Stimulated activated CD4-positive, alpha-beta T cell treated with anti-CD3 and anti-CD28 coated beads, Interleukin-1b, Interleukin-23, amount 100 ng/mL, for 1 hour (primary cell): ENCODE measurements around the gene CLCN4.

Experiments used
- DNase-seq, 2 donors: peaks; one replicate each; pipeline ENCODE4 v3.0.0-alpha.2; 2020; ENCODE audit warnings: low read depth in 2 of 2

CLCN4 gene

DNA sequence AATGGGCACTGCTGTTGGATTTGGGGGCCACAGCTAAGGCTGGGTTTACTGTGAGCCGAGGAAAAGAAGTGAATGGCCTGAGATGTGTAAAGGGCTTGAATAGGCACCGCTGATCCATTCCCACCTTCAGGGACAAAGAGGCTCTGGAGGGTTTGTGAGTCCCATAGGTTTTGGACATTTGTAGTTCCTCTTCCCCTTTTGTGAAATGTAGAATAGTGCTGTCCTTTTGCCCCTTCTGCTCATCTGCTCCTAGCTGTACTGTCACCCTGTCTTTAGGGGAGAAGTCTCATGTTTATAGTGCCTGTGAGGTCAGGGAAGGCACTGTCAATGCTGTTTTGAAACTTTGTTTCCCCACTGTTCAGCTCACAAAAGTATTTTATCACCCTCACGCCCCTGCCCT lies 26.4 kb upstream of the CLCN4 start:
- DNase-seq: no peak

DNA sequence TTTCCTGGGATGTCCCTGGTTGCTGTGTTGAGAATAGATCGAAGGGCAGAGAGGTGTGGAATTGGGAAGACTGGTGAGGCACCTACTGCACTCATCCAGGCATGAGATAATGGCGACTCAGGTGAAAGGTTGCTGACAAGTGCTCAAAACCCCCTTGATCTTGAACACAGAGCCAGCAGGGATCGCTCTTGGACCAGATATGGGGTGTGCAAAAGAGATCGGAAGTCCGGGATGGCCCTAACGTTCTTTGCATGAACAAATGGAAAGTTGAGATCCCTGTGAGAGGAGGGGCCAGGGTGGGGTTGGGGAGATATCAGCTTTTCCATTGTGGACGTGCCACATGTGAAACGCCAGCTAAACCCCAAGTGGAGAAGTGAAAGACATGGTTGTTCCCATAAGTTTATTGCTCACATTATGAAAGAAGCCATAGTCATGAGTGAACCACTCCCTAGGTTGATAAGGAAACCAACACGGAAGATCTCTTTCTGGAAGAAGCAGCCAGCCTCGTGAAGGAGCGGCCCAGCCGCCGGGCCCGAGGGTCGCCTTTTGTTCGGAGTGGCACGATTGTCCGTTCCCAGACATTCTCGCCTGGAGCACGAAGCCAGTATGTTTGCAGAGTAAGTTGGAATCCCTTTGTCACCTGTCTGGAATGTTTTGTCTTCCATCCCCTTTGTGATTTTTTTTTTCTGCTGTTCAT lies 22.6 kb upstream of the CLCN4 start:
- no peak for DNase-seq

DNA sequence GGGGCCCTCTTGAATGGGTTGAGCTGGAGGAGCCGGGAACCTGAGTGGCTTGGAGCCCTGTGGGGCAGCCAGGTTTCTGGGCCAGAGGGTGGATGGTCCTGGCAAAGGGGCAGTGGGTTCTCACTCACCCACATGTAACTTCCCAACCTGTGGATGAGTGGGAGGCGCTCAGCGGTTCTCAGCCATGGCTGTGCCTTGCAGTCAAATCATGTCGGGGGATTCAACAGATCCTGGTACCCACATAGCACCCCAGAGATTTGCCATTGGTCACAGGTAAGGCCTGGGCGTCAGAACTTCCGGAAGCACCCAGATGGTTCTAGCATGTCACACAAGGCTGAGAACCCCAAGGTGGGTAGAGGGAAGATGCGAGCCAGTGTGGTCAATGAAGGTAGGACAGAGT lies 21.9 kb upstream of the CLCN4 start:
- no peak for DNase-seq

DNA sequence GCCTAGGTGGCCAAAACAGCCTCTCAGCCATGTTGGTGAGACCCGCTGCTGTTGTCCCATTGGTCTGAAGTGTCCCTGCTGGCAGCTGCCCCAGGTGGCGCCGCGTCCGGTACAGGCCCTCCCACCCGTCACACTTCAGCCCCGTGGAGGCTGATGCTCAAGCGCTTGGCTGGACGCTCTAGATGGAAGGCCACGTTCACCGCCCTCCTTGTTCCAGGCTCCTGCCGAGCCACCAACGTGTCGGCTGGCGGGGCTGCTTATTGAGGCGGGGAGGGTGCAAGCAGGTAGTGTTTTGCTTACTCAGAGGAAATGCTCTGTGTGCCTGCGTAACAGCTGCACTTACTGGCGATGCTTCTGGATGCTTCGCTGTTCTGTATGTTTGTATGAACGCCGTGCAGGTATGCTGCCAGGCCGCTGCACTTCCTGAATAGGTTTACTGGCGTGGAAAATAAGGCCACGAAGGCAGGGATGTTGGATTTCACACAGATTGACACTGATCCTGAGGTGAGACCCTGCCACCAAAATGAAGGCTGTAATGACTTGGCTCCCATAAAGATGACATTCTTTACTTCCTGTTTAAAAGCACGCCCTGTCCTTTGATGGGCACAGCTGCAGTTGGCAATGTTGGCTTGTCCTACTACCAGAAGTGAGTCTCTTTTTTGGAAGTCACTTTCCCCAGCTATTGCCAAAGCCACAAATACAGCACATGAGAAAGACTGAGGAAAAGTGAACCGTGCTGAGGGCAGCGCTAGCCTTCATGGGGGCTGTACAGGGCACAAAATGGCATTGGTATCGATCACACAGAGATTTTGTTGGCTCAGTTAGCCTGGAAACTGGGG lies 21.0 kb upstream of the CLCN4 start:
- DNase-seq: no peak

DNA sequence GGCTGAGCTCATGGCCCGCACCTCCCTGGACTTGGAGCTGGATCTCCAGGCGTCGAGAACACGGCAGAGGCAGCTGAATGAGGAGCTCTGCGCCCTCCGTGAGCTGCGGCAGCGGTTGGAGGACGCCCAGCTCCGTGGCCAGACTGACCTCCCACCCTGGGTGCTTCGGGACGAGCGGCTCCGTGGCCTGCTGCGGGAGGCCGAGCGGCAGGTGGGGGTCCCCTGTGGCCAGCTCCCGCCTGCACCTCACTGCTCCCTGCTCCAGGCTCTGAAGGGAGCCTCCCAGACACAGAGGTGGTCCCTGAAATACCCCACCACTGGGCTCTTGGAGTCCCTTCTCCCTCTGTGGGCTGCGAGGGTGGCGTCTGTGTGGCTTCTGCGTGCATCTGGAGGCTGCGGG lies 18.0 kb upstream of the CLCN4 start:
- DNase-seq: no peak

DNA sequence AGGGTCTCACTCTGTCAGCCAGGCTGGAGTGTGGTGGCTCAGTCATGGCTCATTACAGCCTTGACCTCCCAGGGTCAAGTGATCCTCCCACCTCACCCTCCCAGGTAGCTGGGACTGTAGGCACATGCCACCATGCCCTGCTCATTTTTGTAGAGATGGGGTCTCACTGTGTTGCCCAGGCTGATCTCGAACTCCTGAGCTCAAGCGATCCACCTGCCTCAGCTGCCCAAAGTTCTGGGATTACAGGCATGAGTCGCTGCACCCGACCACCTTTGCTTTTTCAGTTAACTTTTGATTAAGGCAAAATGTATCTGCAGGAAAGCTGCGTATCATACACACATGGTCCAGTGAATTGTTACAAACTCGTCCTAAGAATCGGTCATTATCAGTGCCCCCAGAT lies 16.5 kb upstream of the CLCN4 start:
- DNase-seq: no peak

DNA sequence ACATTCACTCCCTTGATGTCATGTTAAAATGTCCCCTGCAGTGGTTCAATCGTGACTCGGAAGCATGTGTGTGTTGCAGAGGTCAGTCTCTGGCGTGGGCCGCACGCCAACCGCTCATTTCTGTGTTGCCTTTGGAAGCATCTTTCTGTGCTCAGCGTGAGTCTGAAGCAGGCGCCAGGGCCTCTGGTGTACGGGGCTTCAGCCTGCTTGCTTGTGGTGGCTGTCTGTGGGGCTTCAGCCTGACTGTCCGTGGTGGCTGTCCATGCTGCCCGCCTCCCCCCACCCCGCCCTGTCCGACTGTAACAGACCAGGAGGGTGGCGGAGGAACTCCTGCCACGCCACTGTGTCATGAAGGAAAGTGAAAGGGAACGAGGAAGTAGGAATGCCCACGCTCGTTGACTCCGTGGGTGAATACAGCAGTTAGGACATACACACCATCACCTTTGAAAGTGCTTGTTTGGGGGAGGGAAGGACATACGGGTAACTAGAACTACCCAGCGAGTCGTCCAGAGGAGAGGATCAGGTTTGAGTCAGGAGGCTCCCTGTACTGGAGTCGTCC lies 14.7 kb upstream of the CLCN4 start:
- DNase-seq: no peak

DNA sequence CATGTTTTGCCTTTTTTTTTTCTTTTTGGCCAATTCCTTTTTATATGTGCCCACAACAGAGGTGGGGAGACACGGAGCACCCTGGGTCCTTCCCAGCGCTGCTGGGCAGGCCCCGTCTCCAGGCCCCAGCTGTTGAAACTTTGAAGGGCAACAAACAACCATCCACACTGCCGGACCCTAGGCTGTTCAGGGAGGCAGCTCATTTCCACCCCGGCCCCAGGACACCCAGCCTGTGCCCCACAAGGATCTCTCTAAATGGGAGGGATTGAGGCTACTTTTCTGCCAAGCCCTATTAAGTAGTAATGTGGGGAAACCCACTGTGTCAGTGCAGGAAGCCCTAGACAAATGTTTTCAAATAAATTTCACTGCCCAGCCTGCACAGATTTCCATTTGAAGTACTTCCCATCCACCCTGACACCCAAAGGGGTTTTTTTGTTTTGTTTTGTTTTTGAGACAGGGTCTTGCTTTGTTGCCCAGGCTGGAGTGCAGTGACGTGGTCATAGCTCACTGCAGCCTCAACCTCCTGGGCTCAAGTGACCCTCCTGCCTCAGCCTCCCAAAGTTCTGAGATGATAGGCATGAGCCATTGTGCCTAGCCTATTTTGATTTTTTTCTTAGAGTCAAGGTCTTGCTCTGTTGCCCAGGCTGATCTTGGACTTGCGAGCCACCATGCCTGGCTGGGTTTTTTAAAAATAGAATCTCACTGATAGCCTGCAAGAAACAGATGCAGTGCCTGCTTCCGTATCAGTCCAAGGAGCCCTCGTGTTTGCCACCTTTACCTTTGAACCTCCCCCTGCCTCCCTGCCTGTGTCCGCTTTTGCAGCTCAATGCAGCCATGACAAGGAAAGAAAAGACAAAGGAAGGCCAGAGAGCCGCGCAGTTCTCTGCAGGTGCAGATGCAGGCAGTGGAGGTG lies 13.4 kb upstream of the CLCN4 start:
- DNase-seq: no peak

DNA sequence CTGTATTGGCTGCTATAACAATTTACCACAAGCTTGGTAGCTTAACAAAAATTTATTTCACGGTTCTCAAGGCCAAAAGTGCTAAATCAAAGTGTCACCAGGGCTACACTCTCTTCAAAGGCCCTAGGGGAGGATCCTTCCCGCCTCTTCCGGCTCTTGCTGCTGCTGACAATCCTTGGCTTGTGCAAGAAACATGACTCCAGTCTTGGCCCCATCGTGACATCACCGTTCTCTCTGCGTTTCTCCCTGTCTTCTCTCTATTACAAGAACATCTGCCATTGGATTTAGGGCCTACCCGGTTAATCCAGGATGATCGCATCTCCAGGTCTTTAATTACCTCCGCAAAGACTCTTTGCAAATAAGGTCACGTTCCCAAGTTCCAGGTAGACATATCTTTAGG lies 10.4 kb upstream of the CLCN4 start:
- DNase-seq: no peak

DNA sequence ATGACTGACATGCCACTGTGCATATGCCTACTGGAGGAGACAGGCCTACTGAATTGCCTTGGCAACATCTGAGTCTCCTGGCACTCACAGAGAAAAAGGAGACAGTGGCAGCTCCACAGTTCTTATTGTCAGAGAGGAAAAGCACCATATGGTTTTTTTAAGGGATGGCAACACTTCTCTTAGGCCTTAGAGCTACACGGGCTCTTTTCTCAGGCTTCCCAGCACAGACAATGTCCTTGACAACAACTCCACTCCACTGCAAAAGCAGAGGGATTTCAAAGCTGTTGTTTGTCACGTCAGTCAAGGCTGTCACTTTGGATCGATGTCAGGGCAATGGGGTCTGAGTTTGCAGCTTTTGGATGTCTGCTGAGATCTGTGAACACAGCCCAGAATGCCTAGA lies 4.7 kb upstream of the CLCN4 start:
- DNase-seq: no peak

DNA sequence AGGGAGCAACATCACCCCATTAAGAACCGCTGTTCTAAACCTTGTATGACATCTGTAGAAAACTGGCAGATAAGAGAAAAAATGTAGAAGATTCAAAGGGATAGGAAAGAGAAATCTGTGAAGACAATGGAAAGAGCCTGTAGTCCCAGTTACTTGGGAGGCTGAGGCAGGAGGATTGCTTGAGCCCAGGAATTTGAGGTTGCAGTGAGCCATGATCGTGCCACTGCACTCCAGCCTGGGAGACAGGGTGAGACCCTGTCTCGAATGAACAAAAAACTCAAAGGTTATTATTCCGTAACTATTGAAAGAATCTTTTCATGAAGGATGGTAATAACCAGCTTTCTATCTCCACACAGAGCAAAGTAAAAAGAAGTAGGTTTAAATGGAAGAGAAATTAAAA lies 1.6 kb upstream of the CLCN4 start:
- DNase-seq: no peak

DNA sequence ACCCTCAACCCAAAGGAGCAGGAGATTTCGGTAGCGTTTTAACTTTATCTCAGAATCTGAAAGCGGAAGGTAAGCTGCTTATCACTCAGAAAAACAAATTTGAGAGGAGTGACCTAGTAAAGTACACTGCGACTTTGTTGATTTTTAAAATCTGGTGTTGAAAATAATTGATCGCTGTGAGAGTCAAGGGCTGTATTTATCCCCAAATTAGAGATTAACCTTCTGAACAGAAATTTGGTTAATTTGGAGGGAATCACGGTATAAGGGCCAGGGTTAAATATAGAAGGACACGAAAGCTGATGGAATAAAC lies 212 bp downstream of the CLCN4 start:
- no peak for DNase-seq

DNA sequence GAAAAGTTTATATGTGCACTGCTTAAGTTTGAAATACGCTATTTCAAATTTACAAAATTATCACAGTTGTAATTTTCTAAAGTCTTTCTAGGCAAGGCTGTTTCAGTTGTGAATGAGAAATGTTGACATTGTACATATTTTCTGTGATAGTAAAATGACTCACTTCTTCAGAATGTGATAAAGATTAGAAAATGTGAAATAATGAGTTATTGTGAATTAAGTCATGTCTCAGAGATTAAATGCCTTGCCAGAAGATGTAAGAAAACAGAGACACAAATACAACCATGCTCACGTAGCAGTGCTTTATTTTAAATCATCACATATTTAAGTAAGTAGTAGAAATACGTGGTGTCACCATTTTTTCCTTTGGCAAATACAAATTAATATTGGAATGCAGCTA lies 768 bp downstream of the CLCN4 start:
- DNase-seq: no peak

DNA sequence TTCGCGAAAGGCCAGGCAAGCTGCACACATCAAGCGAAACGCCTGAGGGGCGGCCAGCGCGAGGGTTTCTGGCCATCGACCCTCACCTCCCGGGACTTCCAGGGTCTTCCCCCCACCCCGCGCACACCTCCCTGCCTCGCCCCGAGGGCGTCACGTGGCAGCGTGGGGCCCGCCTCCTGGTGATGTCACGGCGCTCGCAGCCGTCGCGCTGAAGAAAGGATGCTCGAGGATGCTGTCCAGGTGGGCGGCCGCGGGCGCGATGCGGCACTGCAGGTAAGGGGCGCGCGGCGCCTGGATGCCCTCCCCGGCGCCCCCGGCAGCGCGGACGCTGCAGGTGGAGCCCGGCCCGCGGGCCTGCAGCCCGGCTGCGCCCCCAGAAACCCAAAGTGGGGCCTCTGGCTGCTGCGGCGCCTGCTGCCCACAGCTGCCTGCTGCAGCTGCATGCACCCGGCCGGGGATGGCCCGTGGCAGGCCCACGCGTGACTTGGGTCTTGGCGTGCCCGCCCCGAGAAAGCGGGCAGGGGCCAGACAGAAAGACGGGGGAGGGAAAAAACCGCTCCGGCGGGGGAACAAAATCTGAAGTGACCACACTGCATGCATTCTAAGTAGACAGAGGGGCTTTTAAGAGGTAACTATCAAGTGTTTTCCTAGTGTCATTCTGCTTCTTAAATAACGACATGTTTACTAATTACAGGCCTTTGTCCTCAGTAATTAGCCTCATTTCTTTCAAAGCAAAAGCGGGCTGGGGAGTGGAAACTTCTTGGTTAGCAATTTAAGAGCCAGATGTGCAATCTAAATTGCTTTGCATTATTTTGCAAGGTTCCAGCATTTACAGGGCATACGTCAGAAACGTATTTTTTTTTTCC lies 1.7 kb downstream of the CLCN4 start:
- peak in 1 of 2 donors; percentile 0 for DNase-seq

DNA sequence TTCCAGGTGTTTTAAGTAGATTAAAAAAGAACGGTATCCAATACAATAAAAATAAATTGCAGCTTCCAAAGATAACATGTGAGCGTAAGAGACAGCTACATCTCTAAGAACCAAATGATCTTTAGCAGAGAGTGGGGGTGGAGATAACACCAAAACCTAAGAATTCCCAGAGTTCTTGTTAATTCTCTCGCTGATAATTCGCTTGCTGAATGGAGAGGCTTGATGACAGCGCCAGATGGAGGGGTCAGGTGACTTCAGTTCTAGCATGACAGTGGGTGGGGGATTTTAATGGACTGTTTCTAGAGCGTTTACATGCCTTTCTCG lies 2.3 kb downstream of the CLCN4 start:
- no peak for DNase-seq

DNA sequence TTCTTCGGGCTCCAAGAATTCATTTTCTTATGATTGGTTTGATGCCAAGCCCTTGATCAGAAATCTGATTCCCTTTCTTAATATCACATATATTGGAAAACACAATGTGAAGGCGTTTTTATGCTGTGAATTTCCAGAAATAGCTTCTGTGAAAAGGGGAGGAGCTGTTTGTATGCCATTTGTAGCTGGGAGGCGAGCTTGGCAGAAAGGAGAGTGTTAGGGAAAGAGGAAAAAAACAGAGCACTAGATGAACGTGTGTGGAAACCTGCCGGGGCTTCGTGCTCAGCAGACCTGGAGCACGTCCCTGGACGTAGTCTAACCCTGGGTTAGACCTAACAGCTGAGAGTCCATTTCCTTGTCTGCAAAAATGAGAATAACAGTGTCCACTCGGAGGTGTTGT lies 3.4 kb downstream of the CLCN4 start:
- DNase-seq: no peak

DNA sequence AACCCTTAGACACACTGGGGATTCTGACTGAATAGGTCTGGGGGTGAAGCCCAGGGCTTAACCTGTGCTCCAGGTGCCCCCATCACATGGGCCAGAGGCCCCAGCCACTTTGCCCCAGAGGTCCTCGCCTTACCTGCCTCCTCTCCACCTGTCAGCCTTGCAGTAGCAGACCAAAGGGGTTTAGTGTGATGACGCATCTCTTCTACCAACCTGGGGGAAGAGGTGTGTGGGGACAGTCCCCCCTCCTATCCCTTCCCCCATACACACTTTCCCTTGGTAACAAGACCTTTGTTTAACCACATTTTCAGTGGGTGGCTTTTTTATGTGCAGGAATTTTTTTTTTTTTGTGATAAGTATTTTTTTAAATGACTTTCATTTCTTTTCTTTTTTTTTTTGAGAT lies 6.3 kb downstream of the CLCN4 start:
- DNase-seq: no peak

DNA sequence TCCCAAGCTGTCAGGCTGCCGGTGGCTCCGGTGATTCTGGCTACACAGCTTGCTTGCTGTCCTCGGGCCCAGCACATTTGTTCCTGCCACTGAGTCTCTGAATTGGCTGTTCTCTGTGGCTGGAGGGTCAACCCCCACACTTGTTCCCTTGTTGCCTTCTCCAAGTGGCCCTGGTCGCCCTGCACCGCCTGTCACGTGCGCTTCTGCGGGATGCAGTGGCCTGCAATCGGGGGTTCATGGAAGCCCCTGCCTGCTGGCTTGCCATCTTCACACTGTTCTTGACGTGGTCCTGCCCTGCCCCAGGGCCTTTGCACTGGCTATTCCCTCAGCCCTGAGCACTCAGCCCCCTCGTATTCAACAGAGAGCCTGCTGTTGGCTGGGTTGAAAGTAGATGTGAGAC lies 8.1 kb downstream of the CLCN4 start:
- no peak for DNase-seq

DNA sequence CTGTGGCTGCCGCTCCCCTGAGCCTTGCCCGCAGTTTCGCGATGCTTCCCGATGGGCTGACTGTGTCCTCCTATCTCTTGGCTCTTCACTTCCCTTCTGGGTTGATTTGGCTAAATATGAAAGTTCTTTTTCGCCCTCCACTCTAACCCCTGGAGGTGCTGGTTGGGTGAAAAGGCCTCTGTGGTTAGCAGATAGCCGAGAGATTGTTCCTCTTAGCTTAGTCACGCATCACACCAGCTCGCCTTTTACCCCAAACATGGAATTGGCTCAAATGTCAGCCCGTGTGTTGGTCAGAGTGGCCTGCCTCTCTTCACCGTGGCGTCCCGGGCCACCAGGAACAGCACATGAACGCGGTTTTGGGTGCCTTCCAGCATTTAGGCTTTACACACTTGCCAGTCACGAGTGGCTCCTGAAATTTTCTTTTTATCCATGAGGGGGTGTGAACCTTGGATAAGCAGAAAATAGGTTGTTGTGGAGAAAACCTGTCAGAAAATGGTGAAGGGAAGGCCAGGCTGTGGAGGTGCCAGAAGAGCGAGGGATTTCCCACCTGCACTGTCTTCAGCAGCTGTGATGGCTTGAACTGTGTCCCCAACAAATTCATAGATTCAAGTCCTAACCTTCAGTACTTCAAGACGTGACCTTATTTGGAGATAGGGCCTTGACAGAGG lies 8.9 kb downstream of the CLCN4 start:
- DNase-seq: no peak

DNA sequence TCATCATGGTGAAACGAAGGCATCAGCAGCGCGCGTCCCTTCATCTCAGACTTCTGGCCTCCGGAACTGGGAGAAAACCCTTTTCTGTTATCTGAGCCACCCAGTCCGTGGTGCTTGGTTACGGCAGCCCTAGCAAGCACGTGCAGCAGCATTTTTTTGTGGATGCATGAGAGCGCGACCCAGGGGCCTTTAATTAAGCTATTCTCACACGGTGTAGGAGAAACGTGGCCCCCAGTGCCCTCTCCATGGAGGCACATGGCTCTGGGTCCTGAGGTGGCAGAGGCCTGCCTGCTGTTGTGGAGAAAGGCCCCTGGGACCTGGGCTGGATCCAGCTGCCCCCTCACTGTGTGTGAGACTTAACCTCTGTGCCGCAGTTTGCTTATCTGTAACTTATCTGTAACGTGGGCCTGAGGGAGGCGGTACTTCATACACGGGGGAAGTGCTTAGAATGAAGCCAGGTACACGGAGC lies 9.5 kb downstream of the CLCN4 start:
- no peak for DNase-seq

DNA sequence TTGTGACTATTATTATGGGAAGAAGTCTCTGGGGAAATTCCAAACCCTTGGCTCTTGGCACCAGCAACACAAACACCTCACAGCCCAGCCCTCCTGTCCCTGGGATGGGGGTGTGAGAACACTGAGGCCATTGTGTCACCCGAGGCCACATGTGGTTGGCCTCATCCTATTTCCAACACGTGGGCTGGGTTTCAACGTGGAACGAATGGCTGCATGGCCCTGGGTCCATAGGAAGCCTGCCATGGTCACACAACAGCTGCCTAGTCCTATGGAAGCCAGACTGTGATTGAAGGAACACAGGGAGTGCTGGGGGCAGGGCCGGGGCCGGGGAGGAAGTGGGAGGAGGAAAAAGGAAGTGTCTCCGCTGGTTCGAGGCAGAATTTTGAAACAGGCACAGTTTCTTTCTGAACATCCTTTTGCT lies 10.0 kb downstream of the CLCN4 start:
- DNase-seq: no peak
